Measurements from ENCODE around the gene ZFP90. TPM values are rescaled to one million over a fixed set of nuclear protein-coding genes. Genes with fewer than 3 reads are reported as not detected.

ZFP90 gene
- polyA plus RNA-seq, 2 of the 4 experiments (the other 2 are of a cell fraction) = 13.8 to 21.6 TPM

GRCh38 chr16:68539711-68540239 is 684 bp downstream of the ZFP90 start:
- peaks cover 27% of the 10 kb centered on the region for H3K9me3 ChIP-seq
- TF ChIP-seq POLR2AphosphoS2 (conservative IDR thresholded peaks at IDR 0.05; ENCODE audit: low read length) = no peak
- no peak for TF ChIP-seq ZFP36 (IDR thresholded peaks at IDR 0.05; ENCODE audit: borderline replicate concordance, partially characterized antibody)
- no peak for TF ChIP-seq MAZ (IDR thresholded peaks at IDR 0.05; ENCODE audit: borderline replicate concordance, low read depth, low read length)
- TF ChIP-seq NPAS2 (CRISPR knock-in tag; IDR thresholded peaks at IDR 0.05; ENCODE audit: borderline replicate concordance) = no peak
- TF ChIP-seq MAFK (IDR thresholded peaks at IDR 0.05; ENCODE audit: partially characterized antibody) = no peak
- no peak for TF ChIP-seq ELK1 (IDR thresholded peaks at IDR 0.05; ENCODE audit: low read depth, low read length)
- no peak for TF ChIP-seq KDM1A (IDR thresholded peaks at IDR 0.05; ENCODE audit: low read depth)
- no peak for TF ChIP-seq REST (IDR thresholded peaks at IDR 0.05)
- TF ChIP-seq PBX3 (IDR thresholded peaks at IDR 0.05) = no peak
- TF ChIP-seq POLR2A (IDR thresholded peaks at IDR 0.05; ENCODE audit: low read length) = no peak
- no peak for TF ChIP-seq CEBPB (IDR thresholded peaks at IDR 0.05)
- TF ChIP-seq CHD4 (IDR thresholded peaks at IDR 0.05; ENCODE audit: borderline replicate concordance) = no peak
- TF ChIP-seq CTCF (IDR thresholded peaks at IDR 0.05) = no peak
- no peak for TF ChIP-seq FOSL2 (IDR thresholded peaks at IDR 0.05)
- no peak for TF ChIP-seq FOSL2 (CRISPR knock-in tag; IDR thresholded peaks at IDR 0.05)
- no peak for TF ChIP-seq HMGXB4 (CRISPR knock-in tag; IDR thresholded peaks at IDR 0.05; ENCODE audit: borderline replicate concordance)
- no peak for TF ChIP-seq NR3C1 (IDR thresholded peaks at IDR 0.05)
- TF ChIP-seq HOXA7 (CRISPR knock-in tag; IDR thresholded peaks at IDR 0.05) = no peak
- no peak for TF ChIP-seq E2F6 (IDR thresholded peaks at IDR 0.05; ENCODE audit: borderline replicate concordance, low read depth)
- no peak for TF ChIP-seq USF2 (IDR thresholded peaks at IDR 0.05)
- no peak for TF ChIP-seq HOXB13 (CRISPR knock-in tag; IDR thresholded peaks at IDR 0.05; ENCODE audit: low read depth)
- peaks cover 5% of the 10 kb centered on the region; the same call in 1 of the 3 replicates for H3K4me1 ChIP-seq
- DNase-seq (ENCODE audit: low read depth in 1 of 2, low spot score in 1 of 2) (peak in 1 of 2 experiments; percentile 16), ATAC-seq (peak; percentile 64 to 65), FAIRE-seq (no peak)
- CTCF ChIA-PET = interaction anchor here (6.4 kb wide), 1 partner anchor 11 kb away, joined by 29 read pairs; no protein-coding TSS in a partner anchor
- peak overlapping the region; percentile 85 for H3K4me2 ChIP-seq
- POLR2A ChIA-PET = no interaction called here
- H3K27ac ChIP-seq = peak overlapping the region; percentile 88
- H3K4me3 ChIP-seq = peak overlapping the region; percentile 84
- WGBS (ENCODE audit: missing lambda C conversion rate) = 18% methylated on average over 13 of the region's 19 CpGs
